ENCODE results near the gene TMEM239.
"Not testable (repeated sequence)": the region's sequence is repeated elsewhere in the genome, so short reads cannot be mapped to it uniquely, and the experiment has no call there.

TMEM239 gene

DNA sequence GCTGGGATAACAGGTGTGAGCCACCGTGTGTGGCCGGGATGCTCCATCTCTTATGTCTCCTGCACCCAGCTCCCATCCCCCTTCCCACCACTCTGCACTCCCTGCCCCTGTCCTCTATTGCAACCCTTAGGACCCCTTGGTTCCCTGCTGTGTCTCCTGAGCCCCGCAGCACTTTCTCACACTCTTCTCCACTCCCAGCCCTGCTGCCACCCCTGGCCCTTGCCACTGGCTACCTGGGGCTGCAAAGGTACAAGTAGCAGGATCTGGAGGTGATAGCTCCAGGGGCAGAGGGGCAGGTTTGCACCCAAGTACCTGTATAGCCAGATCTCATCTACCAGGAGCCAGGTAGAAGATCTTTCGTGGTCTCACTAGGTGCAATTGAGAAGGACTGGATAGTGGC, 9.1 kb upstream of the TMEM239 start:
- no peaks in the 10 kb centered on the region for H3K36me3 ChIP-seq (ENCODE audit: control insufficient read depth, insufficient read depth, low read length)
- no peak for TF ChIP-seq CTCF (IDR thresholded peaks at IDR 0.05; ENCODE audit: insufficient read depth, low read length, poor library complexity, severe bottlenecking)
- H3K4me3 ChIP-seq (replicated peaks; ENCODE audit: low read depth, low read length): no peak overlapping the region
- no peak for DNase-seq (ENCODE audit: extremely low read depth, insufficient read length)
- no peaks in the 10 kb centered on the region; the same call in 1 of the 2 replicates for H3K27me3 ChIP-seq (replicated peaks; ENCODE audit: control insufficient read depth, insufficient read depth, low read length)

DNA sequence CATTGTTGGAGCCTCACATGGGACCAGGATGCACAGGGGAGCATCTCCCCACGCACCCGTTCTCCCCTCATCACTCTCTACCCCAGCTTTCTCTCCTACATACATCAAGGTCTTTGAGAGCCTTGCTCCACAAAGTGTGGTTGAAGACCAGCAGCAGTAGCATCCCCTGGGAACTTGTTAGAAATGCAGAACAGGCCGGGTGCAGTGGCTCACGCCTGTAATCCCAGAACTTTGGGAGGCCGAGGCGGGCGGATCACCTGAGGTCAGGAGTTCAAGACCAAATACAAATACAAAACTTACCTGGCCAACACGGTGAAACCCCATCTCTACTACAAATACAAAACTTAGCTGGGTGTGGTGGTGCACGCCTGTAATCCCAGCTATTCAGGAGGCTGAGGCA, 8.2 kb upstream of the TMEM239 start:
- not testable (repeated sequence) for H3K4me3 ChIP-seq (replicated peaks; ENCODE audit: low read depth, low read length); H3K27me3 ChIP-seq (replicated peaks; ENCODE audit: control insufficient read depth, insufficient read depth, low read length); H3K36me3 ChIP-seq (ENCODE audit: control insufficient read depth, insufficient read depth, low read length); DNase-seq (ENCODE audit: extremely low read depth, insufficient read length)

- Histone ChIP-seq H3K36me3 (ENCODE audit: control insufficient read depth, insufficient read depth, low read length) (no peaks in the 10 kb centered on the region), H3K4me3 (replicated peaks; ENCODE audit: low read depth, low read length) (no peak overlapping the region), H3K27me3 (replicated peaks; ENCODE audit: control insufficient read depth, insufficient read depth, low read length) (no peaks in the 10 kb centered on the region; the same call in 1 of the 2 replicates)
- no peak for DNase-seq (ENCODE audit: extremely low read depth, insufficient read length)
- TF ChIP-seq CTCF (IDR thresholded peaks at IDR 0.05; ENCODE audit: insufficient read depth, low read length, poor library complexity, severe bottlenecking): no peak
These were observed 6.5 kb upstream of the TMEM239 start for GRCh38 chr20:2809690-2810089.

- H3K27me3 ChIP-seq (replicated peaks; ENCODE audit: control insufficient read depth, insufficient read depth, low read length): no peaks in the 10 kb centered on the region; the same call in 1 of the 2 replicates
- no peaks in the 10 kb centered on the region for H3K36me3 ChIP-seq (ENCODE audit: control insufficient read depth, insufficient read depth, low read length)
- DNase-seq (ENCODE audit: extremely low read depth, insufficient read length): no peak
- no peak for TF ChIP-seq CTCF (IDR thresholded peaks at IDR 0.05; ENCODE audit: insufficient read depth, low read length, poor library complexity, severe bottlenecking)
- H3K4me3 ChIP-seq (replicated peaks; ENCODE audit: low read depth, low read length): no peak overlapping the region
These were observed 4.0 kb upstream of the TMEM239 start for GRCh38 chr20:2812189-2812588.

GRCh38 chr20:2814076-2814475, 2.1 kb upstream of the TMEM239 start:
- Histone ChIP-seq H3K36me3 (ENCODE audit: control insufficient read depth, insufficient read depth, low read length) (no peaks in the 10 kb centered on the region), H3K27me3 (replicated peaks; ENCODE audit: control insufficient read depth, insufficient read depth, low read length) (no peaks in the 10 kb centered on the region; the same call in 1 of the 2 replicates), H3K4me3 (replicated peaks; ENCODE audit: low read depth, low read length) (no peak overlapping the region)
- DNase-seq (ENCODE audit: extremely low read depth, insufficient read length): no peak
- TF ChIP-seq CTCF (IDR thresholded peaks at IDR 0.05; ENCODE audit: insufficient read depth, low read length, poor library complexity, severe bottlenecking): no peak

- no peaks in the 10 kb centered on the region; the same call in 1 of the 2 replicates for H3K27me3 ChIP-seq (replicated peaks; ENCODE audit: control insufficient read depth, insufficient read depth, low read length)
- no peak for TF ChIP-seq CTCF (IDR thresholded peaks at IDR 0.05; ENCODE audit: insufficient read depth, low read length, poor library complexity, severe bottlenecking)
- DNase-seq (ENCODE audit: extremely low read depth, insufficient read length): no peak
- no peak within 1 kb of the TSS for H3K4me3 ChIP-seq (replicated peaks; ENCODE audit: low read depth, low read length)
- H3K36me3 ChIP-seq (ENCODE audit: control insufficient read depth, insufficient read depth, low read length): no peaks in the 10 kb centered on the region
These were observed 1.5 kb upstream of the TMEM239 start, which contains the start of gene C20orf141 for GRCh38 chr20:2814587-2815051. C20orf141 (plus strand) TSS chr20:2814987; CDS start chr20:2815185, 198 bp downstream.
